Fibroblast of villous mesenchyme (primary cell): ENCODE measurements around the gene STXBP4. TPM values are rescaled to one million over a fixed set of nuclear protein-coding genes. Genes with fewer than 3 reads are reported as not detected.

Experiments
- DNase-seq: peaks from one replicate; pipeline ENCODE4 v3.0.0-alpha.2; 2010; ENCODE audit warnings: low read depth
- H3K4me3 ChIP-seq: 2 replicates; pipeline ENCODE4 v1.5.1; 2011; ENCODE audit warnings: low read depth, mild to moderate bottlenecking, low read length
- CTCF ChIP-seq: IDR thresholded peaks from 2 replicates; pipeline ENCODE4 v1.5.1; 2012; ENCODE audit warnings: low read depth, mild to moderate bottlenecking, low read length; ENCODE audit not compliant: insufficient read depth
- total RNA-seq: library from RNA; depleted of rRNA; stranded (reverse); fragments of >200 nt; gene quantifications from 2 replicates; pipeline ENCODE4 v1.2.3, GENCODE V29; 2012

STXBP4 gene
- total RNA-seq, 1 donor = 16.8 TPM

- DNase-seq = peak; percentile 20
- no peak overlapping the region for H3K4me3 ChIP-seq
- TF ChIP-seq CTCF = no peak
Measured at GRCh38 chr17:55177159-55177854, 208.7 kb downstream of the STXBP4 start.

DNA sequence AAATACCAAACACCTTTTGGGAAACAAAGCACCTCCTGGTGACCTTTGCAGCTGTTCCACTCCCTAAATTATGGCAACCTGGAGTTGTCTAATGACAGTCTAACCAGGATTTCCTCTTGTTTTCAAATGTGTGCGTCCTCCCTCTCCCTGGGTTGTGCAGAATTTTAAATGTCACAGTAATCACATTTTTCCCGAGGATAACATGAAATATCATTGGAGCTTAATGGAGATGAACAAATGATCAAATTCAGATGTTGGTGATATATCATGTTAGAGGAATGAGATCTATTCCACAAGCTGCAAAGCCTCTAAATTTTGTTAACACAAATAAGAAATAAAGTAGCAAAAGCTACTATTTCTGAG, 209.3 kb downstream of the STXBP4 start:
- no peak for DNase-seq
- no peak overlapping the region for H3K4me3 ChIP-seq
- no peak for TF ChIP-seq CTCF

DNA sequence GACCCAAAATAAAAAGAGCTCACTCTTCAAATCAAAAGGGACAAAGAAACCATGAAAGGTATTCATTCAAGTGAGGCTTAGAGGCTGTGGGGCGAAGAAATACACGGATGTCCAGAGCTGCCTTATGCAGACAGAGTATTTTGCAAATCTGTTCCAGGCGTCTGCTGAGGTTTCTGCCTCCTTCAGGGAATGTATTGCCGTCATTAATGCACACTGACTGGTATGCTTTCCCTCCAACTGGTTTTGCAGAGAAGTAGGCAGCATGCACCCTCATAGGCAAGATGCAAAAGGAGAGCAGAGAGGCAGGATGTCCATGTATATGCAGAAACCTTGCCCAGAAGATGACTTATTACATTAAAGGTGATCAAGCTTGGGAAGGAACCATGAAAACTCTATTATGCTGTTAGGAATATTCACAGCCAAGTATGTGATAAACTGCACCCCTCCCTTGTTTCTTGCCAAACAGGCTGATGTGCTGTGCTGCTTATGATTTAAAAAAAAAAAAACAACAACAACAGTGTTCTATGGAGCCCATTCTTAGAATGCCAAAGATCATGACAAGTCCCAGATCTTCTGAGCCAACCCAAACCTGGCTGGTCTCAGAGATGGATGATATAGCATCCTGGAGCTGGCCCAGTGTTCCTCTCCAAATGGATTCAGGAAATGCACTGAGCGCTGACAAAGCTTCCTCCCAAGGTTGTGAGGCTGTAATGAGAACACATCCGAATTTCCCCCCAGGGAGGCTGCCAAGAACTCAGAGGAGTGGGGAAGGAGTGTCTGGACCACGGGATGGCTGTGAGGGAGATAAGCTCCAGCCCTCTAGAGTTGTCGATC, 218.6 kb downstream of the STXBP4 start:
- TF ChIP-seq CTCF = no peak
- H3K4me3 ChIP-seq = no peak overlapping the region
- DNase-seq = no peak

GRCh38 chr17:55190748-55191147, 222.2 kb downstream of the STXBP4 start:
- H3K4me3 ChIP-seq = no peak overlapping the region
- no peak for DNase-seq
- TF ChIP-seq CTCF = no peak

DNA sequence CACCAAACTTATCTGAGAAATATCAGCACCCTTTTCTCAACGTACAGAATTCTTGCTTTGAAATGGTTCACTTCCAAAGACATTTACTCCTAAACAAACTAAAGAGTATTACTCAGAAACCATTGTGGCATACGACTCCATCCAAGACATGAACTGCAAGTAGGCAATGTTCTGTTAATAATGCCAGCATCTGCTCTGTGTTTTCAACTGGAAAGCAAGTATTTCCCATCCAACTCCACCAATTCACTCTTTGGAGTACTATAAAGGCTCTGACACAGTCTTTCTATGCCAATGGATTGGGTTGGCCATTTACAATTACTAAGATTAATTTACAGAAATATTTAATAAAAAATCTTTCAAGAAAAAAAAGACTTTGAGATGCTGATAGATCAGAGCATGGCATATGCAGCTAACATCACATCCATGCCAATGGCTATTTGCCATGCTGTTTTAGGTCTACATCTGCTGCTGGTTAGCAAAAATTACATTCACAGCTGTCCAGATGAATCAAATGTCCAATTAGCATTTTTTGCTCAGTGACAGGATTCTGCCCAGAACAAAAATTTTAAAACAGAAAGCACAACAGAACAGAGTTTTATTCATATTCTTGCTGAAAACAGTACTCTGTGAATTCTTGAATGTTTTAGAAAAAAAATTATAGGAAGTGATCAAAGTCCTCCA, 230.3 kb downstream of the STXBP4 start:
- H3K4me3 ChIP-seq = no peak overlapping the region
- no peak for TF ChIP-seq CTCF
- no peak for DNase-seq

- H3K4me3 ChIP-seq = no peak overlapping the region
- no peak for DNase-seq
- TF ChIP-seq CTCF = no peak
Measured at GRCh38 chr17:55200904-55201303, 232.3 kb downstream of the STXBP4 start.
